HEK293T (cell line): ENCODE measurements around the gene GALE.

ENCODE experiments used
- CTCF ChIA-PET: fragments of 350-600 bp; formaldehyde crosslinking; extraction: SDS; loops from one replicate; lab custom pipeline; 2021; ENCODE audit warnings: antibody characterized with exemption, inconsistent platforms; lab: Yijun Ruan, JAX
- POLR2A ChIA-PET: fragments of 350-600 bp; formaldehyde crosslinking; extraction: SDS; loops from one replicate; lab custom pipeline; 2020; ENCODE audit warnings: antibody characterized with exemption, inconsistent platforms; lab: Yijun Ruan, JAX
- DNase-seq: peaks from one replicate; pipeline ENCODE4 v3.0.0; 2012; ENCODE audit warnings: mixed read lengths; ENCODE audit errors: extremely low spot score
- CTBP1 ChIP-seq: fragments of 450-650 bp; IDR thresholded peaks from 2 replicates; pipeline ENCODE4 v1.6.1; 2016; ENCODE audit warnings: borderline replicate concordance
- ELF4 ChIP-seq: fragments of 450-650 bp; IDR thresholded peaks from 2 replicates; pipeline ENCODE4 v1.6.1; 2017; ENCODE audit warnings: antibody characterized with exemption
- FOXK2 ChIP-seq: fragments of 450-650 bp; IDR thresholded peaks from 2 replicates; pipeline ENCODE4 v1.6.1; 2016; ENCODE audit warnings: mild to moderate bottlenecking
- HDGF ChIP-seq: fragments of 450-650 bp; IDR thresholded peaks from 2 replicates; pipeline ENCODE4 v1.6.1; 2017; ENCODE audit warnings: antibody characterized with exemption, borderline replicate concordance
- LEF1 ChIP-seq: fragments of 450-650 bp; IDR thresholded peaks from 2 replicates; pipeline ENCODE4 v1.6.1; 2017; ENCODE audit warnings: mild to moderate bottlenecking, borderline replicate concordance
- SUZ12 ChIP-seq: fragments of 450-650 bp; IDR thresholded peaks from 2 replicates; pipeline ENCODE4 v1.6.1; 2016; ENCODE audit warnings: mild to moderate bottlenecking
- TARDBP ChIP-seq: fragments of 450-650 bp; IDR thresholded peaks from 2 replicates; pipeline ENCODE4 v1.6.1; 2016
- ZNF384 ChIP-seq: fragments of 450-650 bp; IDR thresholded peaks from 2 replicates; pipeline ENCODE4 v1.6.1; 2016

Gene GALE

GRCh38 chr1:23748016-23748415 lies 52.5 kb downstream of the GALE start:
- CTCF ChIA-PET = no interaction called here
- POLR2A ChIA-PET = interaction anchor here (1.2 kb wide), 1 partner anchor 57 kb away, joined by 3 read pairs; the partner anchor contains the start of gene RPL11
- TF ChIP-seq CTBP1 (no peak), SUZ12 (no peak), LEF1 (no peak), ELF4 (no peak), HDGF (no peak), FOXK2 (no peak), ZNF384 (no peak), TARDBP (no peak)
- no peak for DNase-seq
